ENCODE data around the gene PC.
"Not testable (repeated sequence)": the region's sequence is repeated elsewhere in the genome, so short reads cannot be mapped to it uniquely, and the experiment has no call there.

PC gene

DNA sequence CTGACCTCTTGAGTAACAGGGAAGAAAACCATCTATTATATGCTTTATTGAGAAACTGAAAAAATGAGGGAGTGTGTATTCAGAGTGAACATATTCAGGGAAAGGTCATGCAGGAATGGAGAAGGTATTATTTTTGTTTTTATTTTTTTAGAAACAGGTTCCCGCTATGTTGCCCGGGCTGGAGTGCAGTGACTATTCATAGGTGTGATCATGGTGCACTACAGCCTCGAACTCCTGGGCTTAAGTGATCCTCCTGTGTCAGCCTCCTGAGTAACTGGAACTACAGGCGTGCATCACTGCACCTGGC is 123.7 kb downstream of the PC start:
- no peak for DNase-seq

DNA sequence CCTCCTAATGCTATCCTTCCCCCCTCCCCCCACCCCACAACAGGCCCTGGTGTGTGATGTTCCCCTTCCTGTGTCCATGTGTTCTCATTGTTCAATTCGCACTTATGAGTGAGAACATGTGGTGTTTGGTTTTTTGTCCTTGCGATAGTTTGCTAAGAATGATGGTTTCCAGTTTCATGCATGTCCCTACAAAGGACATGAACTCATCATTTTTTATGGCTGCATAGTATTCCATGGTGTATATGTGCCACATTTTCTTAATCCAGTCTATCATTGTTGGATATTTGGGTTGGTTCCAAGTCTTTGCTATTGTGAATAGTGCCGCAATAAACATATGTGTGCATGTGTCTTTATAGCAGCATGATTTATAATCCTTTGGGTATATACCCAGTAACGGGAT is 133.6 kb downstream of the PC start:
- DNase-seq = not testable (repeated sequence)

DNA sequence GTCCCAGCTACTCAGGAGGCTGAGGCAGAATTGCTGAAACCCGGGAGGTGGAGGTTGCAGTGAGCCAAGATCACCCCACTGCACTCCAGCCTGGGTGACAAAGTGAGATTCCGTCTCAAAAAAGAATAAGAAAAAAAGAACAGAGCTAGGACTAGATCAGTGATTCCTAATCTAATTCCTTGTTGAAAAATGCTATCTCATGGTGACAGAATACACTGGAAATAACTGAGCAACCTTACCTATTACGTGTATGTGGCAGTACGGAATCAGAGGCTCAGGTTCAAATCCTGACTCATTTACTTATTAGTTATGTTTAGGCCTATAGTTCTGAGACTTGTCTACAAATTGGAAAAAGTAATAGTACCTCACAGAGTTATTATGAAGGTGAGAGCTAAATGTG is 134.5 kb downstream of the PC start:
- DNase-seq = no peak

DNA sequence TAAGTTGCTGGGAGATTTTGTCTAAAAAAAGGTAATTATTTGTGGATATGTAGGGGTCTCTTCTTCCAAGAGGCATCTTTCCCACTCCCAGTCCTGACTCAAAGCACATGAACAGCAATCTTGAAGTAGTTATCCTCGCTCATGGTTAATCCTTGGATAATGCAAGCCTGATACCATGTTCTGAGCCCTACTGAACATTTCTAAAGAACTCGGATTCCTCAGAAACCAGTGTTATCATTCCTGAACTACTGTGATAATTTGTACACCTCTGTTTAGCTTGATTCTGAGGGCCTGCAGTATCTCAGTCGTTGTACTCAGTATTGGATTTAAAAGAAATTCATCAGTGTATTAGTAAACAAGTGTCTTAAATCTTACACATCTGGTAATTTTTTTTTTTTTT is 137.3 kb downstream of the PC start:
- no peak for DNase-seq

DNA sequence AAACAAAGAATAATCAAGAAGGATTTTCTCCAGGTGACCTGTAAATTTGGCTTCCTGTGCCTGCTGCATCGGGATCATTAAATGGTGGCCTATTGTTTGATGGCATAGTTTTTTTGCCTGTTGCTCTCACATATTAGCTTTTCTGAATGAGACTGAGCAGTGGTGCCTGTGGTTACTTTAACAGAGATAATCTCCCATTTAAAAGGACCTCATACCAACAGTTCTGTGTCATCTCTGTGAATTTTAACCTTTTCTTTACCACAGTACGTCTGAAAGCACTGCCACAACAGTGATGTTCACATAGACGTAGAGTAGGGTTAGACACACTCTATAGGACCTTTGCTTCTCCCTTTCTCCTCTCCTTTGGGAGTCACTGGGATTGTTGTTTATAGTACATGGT is 137.8 kb downstream of the PC start:
- DNase-seq = no peak

DNA sequence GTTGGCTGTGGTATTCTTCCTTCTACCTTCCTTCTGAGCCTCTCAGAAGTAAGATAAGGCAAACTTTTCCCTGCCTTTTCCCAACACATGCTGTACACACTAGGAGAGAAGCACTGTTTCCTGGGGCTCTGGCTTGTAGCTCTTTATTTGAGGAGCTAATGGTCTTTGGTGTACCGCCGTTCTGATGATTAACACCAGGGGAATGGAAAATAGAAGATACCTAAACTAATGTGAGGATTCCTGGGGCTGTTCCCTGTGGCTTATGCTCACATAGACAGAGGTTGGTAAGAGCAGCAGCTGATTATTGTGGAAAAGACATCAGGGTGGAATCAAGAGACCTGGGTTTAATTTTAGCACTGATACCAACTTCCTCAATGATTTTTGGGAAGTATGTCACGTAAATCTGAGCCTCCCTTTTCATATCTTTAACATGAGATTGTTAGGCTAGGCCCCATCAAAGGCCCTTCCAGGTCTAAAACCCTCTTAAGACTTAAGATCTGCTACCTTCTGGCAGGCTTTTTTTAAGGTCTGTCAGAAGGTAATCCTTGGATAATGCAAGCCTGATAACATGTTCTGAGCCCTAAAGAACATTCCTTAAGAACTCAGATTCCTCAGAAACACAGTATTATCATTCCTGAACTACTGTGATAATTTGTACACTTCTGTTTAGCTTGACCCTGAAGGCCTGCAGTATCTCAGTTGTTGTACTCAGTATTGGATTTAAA is 139.8 kb downstream of the PC start:
- DNase-seq = no peak

DNA sequence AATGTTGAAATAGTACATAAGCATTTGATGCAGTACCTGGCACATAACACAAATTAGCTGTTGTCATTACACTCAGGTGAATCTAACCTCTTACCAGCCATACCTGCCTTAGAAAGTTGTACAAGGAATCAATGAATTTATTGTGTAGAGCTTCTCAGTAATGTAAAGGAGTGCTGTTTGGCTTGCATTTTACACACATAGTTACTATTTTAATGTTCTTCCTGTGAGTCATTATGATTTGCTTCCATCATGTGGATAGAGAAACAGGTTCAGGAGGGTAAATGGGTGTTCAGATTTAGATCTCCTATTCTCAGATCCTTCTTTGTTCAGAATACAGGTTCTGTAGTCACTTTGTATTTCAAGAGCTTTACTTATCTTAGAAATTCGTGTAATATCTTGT is 142.5 kb downstream of the PC start:
- peak; percentile 37 for DNase-seq

DNA sequence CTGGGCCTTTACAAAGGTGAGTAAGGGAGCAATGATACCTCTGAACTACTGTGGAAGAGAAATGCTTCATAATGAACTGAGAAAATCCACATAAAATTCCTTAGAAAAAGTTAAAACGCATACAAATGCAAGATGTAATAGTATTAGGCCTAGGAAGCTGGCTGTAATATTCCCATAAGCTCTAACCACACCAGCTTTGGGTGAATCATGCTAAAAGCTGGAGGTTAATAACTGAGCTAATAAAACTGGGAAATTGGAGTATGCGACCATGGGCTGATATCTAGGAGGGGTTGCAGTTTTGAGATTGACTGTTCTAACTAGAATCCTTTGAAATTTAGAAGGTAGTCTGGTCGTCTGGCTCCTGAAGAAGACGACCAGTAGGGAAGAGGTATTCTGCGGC is 143.5 kb downstream of the PC start:
- DNase-seq = no peak

DNA sequence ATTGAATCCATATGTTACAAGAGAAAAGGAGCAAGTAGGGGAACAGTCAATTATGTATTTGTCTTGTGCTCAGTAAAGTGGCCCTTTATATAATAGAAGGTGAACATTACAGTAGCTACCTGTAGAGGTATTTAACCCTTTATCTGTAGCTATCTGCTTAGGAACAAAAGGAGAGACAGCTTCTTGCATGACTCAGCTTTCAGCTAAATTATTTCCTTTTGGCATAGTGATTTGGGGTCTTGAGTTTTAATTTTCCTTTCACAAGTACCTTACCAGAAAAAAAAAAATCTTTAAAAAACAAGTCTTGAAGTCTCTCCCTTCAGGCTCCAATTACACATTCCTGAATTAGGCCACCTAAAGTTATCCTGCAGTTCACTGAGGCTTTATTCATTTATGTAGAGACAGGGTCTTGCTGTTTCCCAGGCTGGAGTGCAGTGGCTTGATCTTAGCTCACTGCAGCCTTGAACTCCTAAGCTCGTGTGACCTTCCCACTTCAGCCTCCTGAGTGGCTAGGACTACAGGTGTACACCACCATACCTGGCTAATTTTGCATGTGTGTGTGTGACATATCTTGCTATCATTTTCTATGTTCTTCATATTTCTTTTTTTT is 147.5 kb downstream of the PC start:
- DNase-seq = no peak

DNA sequence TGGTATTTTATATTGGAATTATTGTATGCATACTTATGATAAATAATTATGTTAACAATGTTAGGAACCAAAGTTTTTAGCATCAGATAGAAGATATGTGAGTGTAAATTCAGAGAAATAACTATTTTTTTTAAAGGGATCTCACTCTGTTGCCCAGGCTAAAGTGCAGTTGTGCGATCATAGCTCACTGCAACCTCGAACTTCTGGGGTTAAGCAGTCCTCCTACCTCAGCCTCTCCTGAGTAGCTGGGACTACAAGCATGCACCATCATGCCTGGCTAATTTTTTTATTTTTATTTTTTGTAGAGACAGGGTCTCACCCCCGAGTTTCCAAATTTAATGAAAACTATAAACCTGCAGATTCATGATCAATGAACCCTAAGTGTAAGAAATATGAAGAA is 148.6 kb downstream of the PC start:
- no peak for DNase-seq

DNA sequence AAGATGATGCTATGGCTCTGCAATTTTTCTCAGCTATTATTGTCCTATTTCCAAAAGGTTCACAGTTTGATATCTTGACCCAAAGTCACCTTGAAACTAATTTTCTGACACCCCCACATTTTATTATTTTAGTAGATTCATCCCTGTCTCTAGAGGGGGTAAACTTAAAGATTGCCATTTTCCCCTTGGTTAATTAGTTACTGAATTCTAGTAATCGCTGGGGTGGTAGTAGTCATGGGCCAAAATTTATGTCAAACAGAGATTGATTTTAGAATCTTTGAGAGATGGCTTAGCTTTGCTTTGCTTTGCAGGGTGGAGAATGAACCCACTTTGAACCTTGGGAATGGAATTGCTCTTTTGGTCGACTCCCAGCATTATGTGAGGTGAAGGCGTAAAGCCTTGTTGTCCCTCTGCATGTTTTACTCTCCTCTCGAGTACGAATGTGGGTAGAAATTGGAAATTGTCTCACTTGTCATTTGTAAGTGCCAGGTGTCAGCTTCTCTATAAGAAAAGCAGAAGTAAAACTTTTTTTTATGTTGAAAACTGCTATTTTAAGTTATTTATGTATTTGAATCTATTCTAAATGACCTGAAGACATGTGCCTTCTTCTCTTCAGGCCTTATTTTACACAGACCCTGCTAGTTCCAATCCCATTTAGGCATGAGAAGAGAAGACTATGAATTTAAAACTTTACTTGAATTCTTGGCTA is 157.3 kb downstream of the PC start:
- no peak for DNase-seq

DNA sequence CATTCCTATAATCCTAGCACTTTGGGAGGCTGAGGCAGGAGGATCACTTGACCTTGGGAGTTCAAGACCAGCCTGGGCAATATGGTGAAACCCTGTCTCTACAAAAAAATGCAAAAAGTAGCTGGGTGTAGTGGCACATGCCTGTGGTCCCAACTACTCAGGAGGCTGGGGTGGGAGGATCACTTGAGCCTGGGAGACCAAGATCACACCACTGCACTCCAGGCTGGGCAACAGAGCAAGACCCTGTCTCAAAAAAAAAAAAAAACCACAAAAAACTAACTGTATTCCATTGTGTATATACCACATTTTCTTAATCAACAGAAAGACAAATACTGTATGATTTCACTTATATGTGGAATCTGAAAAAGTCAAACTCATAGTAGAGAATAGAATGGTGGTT is 158.4 kb downstream of the PC start:
- DNase-seq = not testable (repeated sequence)

All from HCEC 1CT (cell line).